Left forelimb (tissue), 1 donor: ENCODE results near the gene LRRC49.
"Not testable (repeated sequence)": the region's sequence is repeated elsewhere in the genome, so short reads cannot be mapped to it uniquely, and the experiment has no call there.

Experiments used
- DNase-seq: peaks from one replicate; pipeline ENCODE4 v3.0.0-alpha.2; 2018; ENCODE audit warnings: low spot score

Gene LRRC49

GRCh38 chr15:70923311-70924080, 30.9 kb downstream of the LRRC49 start:
- DNase-seq: no peak

- not testable (repeated sequence) for DNase-seq
Measured at GRCh38 chr15:70926914-70927313, 34.3 kb downstream of the LRRC49 start.

GRCh38 chr15:70931821-70932220, 39.2 kb downstream of the LRRC49 start:
- DNase-seq: no peak

- DNase-seq: no peak
Measured at GRCh38 chr15:70932397-70932796, 39.8 kb downstream of the LRRC49 start.

GRCh38 chr15:70933411-70933810, 40.8 kb downstream of the LRRC49 start:
- DNase-seq: no peak

- no peak for DNase-seq
Measured at GRCh38 chr15:70935631-70936030, 43.0 kb downstream of the LRRC49 start.

- no peak for DNase-seq
Measured at GRCh38 chr15:70936326-70936725, 43.7 kb downstream of the LRRC49 start.

GRCh38 chr15:70943285-70943684, 50.7 kb downstream of the LRRC49 start:
- DNase-seq: not testable (repeated sequence)

GRCh38 chr15:70947351-70948335, 55.0 kb downstream of the LRRC49 start:
- DNase-seq: no peak

GRCh38 chr15:70950953-70951352, 58.3 kb downstream of the LRRC49 start:
- DNase-seq: no peak

GRCh38 chr15:70954171-70954570, 61.5 kb downstream of the LRRC49 start:
- DNase-seq: no peak

- DNase-seq: no peak
Measured at GRCh38 chr15:70954733-70955132, 62.1 kb downstream of the LRRC49 start.

GRCh38 chr15:70955151-70955550, 62.5 kb downstream of the LRRC49 start:
- no peak for DNase-seq

GRCh38 chr15:70956201-70956995, 63.8 kb downstream of the LRRC49 start:
- DNase-seq: no peak

- no peak for DNase-seq
Measured at GRCh38 chr15:70962084-70962483, 69.5 kb downstream of the LRRC49 start.

GRCh38 chr15:70963199-70963598, 70.6 kb downstream of the LRRC49 start:
- no peak for DNase-seq

- no peak for DNase-seq
Measured at GRCh38 chr15:70964058-70964457, 71.4 kb downstream of the LRRC49 start.

GRCh38 chr15:70964686-70965085, 72.1 kb downstream of the LRRC49 start:
- DNase-seq: no peak

GRCh38 chr15:70967646-70968045, 75.0 kb downstream of the LRRC49 start:
- DNase-seq: no peak

GRCh38 chr15:70974004-70974832, 81.6 kb downstream of the LRRC49 start:
- DNase-seq: no peak

GRCh38 chr15:70976851-70977250, 84.2 kb downstream of the LRRC49 start:
- DNase-seq: no peak
